Cardiac muscle cell (in vitro differentiated cells and primary cell): ENCODE measurements around the gene DFFB. TPM values are rescaled to one million over a fixed set of nuclear protein-coding genes. Genes with fewer than 3 reads are reported as not detected.

ENCODE experiments used
- DNase-seq, 2 donors: peaks; one replicate each; pipeline versions ENCODE4 v3.0.0 to v3.0.0-alpha.2; 2010 to 2017; ENCODE audit warnings: low read depth in 1 of 2, low spot score in 1 of 2
- H3K27ac ChIP-seq: fragments of 200-600 bp; sonication (generic); 2 replicates; pipeline ENCODE4 v1.5.1; 2016
- H3K27me3 ChIP-seq: fragments of 200-600 bp; sonication (generic); 2 replicates; pipeline ENCODE4 v1.6.0; 2016; ENCODE audit warnings: control low read depth
- H3K36me3 ChIP-seq: fragments of 200-600 bp; sonication (generic); 2 replicates; pipeline ENCODE4 v1.5.1; 2016; ENCODE audit warnings: control low read depth
- H3K4me1 ChIP-seq: fragments of 200-600 bp; sonication (generic); 2 replicates; pipeline ENCODE4 v1.8.1; 2017; ENCODE audit warnings: low read depth, mild to moderate bottlenecking, mixed run types
- H3K4me3 ChIP-seq: fragments of 200-600 bp; sonication (generic); 2 replicates; pipeline ENCODE4 v1.5.1; 2016; ENCODE audit warnings: mild to moderate bottlenecking
- H3K9me3 ChIP-seq: fragments of 200-600 bp; sonication (generic); 2 replicates; pipeline ENCODE4 v1.5.1; 2017; ENCODE audit warnings: low read depth, mild to moderate bottlenecking, control low read depth
- polyA plus RNA-seq: library from polyadenylated mRNA; unstranded; fragments of >200 nt; fragmentation: Nextera tagmentation; extraction: Ambion mirVana; gene quantifications from 2 replicates; pipeline ENCODE4 v1.2.1, GENCODE V29; 2016
- total RNA-seq: library from RNA; depleted of rRNA; stranded (reverse); fragments of >200 nt; gene quantifications from 2 replicates; pipeline ENCODE4 v1.2.3, GENCODE V29; 2016
- TF ChIP-seq, protein P1 (sequence below): IDR thresholded peaks from 2 replicates; pipeline ENCODE4 v1.5.1; 2012; ENCODE audit warnings: low read depth, mild to moderate bottlenecking, low read length

Gene DFFB
- total and polyA plus RNA-seq, 2 experiments from 2014 or later: 6.5 to 8.0 TPM

DNA sequence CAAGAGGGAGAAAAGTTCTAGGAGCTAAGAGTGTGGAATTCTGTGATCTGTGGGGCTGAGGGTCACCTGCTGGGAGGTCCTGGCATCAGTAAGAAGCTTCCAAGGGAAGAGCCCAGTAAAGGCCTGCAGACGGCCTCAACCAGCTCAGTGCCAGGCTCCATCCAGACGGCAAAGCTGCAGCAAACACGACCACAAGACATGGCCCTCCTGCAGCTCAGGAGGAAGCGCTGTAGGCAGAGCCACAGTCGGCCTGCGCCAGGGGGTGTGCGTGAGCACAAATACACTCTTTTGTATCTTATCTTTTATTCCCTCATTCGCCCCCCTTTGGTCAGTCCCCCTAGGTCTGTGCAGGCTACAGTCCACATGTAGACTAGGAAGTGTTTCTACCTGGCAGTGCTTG is 29.4 kb downstream of the DFFB start:
- no peak overlapping the region for H3K4me3 ChIP-seq
- no peaks in the 10 kb centered on the region for H3K9me3 ChIP-seq
- H3K27ac ChIP-seq: no peak overlapping the region
- DNase-seq: no peak
- no peaks in the 10 kb centered on the region for H3K27me3 ChIP-seq
- H3K4me1 ChIP-seq: no peaks in the 10 kb centered on the region
- TF ChIP-seq, protein P1, sequence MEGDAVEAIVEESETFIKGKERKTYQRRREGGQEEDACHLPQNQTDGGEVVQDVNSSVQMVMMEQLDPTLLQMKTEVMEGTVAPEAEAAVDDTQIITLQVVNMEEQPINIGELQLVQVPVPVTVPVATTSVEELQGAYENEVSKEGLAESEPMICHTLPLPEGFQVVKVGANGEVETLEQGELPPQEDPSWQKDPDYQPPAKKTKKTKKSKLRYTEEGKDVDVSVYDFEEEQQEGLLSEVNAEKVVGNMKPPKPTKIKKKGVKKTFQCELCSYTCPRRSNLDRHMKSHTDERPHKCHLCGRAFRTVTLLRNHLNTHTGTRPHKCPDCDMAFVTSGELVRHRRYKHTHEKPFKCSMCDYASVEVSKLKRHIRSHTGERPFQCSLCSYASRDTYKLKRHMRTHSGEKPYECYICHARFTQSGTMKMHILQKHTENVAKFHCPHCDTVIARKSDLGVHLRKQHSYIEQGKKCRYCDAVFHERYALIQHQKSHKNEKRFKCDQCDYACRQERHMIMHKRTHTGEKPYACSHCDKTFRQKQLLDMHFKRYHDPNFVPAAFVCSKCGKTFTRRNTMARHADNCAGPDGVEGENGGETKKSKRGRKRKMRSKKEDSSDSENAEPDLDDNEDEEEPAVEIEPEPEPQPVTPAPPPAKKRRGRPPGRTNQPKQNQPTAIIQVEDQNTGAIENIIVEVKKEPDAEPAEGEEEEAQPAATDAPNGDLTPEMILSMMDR: no peak
- H3K36me3 ChIP-seq: peaks cover 17% of the 10 kb centered on the region

DNA sequence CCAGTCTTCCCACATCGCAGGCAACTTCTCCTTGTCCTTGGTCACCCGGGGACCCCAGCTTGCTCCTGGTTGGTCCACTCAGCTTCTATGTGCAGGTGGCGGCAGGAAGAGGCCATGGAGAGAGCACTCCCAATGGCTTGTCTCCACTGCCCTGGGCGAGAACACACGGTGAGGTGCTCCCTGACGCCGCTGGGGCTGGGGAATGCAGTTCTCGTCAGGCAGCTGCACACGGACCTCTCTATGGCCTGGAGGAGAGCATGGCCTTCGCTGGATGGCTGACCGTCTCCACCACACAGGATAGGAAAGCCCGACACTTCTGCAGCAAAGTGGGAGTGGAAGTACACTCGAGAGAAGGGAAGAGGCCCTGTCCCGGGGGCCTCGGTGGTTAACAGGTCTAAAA is 31.0 kb downstream of the DFFB start:
- no peaks in the 10 kb centered on the region for H3K4me1 ChIP-seq
- peaks cover 23% of the 10 kb centered on the region for H3K36me3 ChIP-seq
- H3K4me3 ChIP-seq: no peak overlapping the region
- H3K27ac ChIP-seq: no peak overlapping the region
- TF ChIP-seq, protein P1: no peak
- no peaks in the 10 kb centered on the region for H3K27me3 ChIP-seq
- no peak for DNase-seq
- no peaks in the 10 kb centered on the region for H3K9me3 ChIP-seq

DNA sequence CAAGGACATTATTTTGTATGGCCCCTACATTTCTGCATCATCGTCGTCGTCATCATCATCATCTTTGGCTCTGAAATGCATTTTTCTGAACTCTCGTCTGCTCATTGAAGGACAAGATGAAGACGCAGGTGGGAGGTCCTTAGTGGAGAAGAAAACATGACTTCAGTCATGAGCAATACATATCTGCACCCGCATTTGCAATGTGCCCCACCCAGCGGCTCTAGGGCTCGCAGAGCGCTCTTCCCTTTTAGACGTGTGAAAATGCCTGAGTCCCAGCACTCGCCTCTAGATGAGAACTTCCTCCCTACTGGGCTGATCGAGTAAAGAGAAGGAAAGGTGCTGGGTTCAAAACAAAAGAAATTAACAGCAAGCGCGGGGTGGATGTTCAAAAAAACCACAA is 32.7 kb downstream of the DFFB start:
- Histone ChIP-seq H3K36me3 (peaks cover 24% of the 10 kb centered on the region), H3K9me3 (no peaks in the 10 kb centered on the region), H3K4me1 (no peaks in the 10 kb centered on the region), H3K4me3 (no peak overlapping the region), H3K27ac (no peak overlapping the region), H3K27me3 (no peaks in the 10 kb centered on the region)
- DNase-seq: no peak
- TF ChIP-seq, protein P1: no peak

DNA sequence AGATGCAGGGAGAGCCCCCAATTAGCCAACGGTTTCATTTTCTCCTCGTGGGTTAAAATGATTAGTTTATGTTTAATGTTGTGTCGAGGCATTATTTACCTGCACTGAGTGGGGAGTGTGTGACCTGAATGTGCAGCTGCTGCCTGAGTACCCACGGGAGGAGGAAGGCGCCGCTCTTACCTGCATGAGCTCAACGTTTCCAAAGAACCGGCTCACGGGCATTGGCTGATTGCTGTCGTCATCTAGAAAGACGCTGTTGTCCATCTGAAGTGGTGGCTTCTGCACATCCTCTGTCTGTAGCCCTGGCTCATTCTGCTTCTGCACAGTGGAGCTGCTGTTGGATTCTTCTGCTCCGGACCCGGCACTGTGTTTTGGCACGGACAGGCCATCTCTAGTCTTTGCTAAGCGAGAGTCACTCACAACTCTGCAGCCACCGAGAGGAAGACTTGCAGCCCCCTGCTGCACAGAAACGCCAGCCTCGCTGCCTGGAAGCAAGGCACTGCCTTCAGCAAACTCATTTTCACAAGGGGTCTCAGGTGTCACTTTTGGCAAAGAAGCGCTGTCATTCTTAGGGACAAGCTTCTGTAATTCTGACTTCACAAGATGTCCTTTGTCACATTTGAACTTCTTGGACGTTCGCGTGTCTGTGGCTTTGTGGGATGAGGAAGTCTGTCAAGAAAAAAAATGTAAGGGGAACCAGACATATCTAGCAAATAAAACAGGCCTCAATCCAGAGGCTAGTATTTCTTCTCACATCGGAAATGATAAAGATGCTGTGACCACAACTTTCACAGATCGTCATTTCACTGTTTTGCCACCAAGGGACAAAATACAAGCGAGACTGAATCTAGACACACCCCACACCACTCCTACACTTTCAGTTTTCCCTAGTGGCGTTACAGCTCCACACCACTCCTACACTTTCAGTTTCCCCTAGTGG is 33.4 kb downstream of the DFFB start:
- Histone ChIP-seq H3K36me3 (peaks cover 24% of the 10 kb centered on the region), H3K9me3 (no peaks in the 10 kb centered on the region), H3K27me3 (no peaks in the 10 kb centered on the region), H3K4me1 (no peaks in the 10 kb centered on the region), H3K4me3 (no peak overlapping the region), H3K27ac (no peak overlapping the region)
- DNase-seq: no peak
- TF ChIP-seq, protein P1: no peak

DNA sequence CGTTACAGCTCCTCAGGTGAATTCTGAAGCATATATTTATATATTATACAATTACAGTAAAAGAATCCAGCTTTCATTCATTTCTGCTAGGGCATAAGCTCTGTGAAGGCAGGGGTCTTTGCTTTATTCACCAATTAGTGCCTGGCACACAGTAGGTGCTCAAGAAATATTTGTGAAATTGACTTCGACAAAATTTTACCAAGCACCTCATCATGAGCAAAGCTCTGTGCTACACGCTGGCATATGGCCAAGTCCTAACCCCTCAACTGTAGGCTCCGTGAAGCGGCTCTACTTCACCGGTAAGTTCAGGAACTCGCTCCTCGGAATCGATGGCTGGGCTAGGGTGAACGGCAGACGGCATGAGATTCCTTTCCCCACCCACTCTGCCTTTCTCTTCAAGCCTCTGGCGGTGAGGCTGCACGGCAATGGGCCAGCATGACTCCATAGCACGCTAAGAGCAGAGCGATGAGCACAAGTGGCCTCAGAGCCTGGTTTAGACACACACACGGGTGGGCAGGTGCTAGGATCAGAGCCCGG is 34.1 kb downstream of the DFFB start:
- no peaks in the 10 kb centered on the region for H3K27me3 ChIP-seq
- no peak for DNase-seq
- peaks cover 24% of the 10 kb centered on the region for H3K36me3 ChIP-seq
- no peak overlapping the region for H3K4me3 ChIP-seq
- H3K4me1 ChIP-seq: no peaks in the 10 kb centered on the region
- H3K27ac ChIP-seq: no peak overlapping the region
- TF ChIP-seq, protein P1: no peak
- no peaks in the 10 kb centered on the region for H3K9me3 ChIP-seq
